HCT116 (cell line): ENCODE data around the gene SLC6A19. TPM values are rescaled to one million over a fixed set of nuclear protein-coding genes. Genes with fewer than 3 reads are reported as not detected.

Source experiments
- ATAC-seq: fragments of 200-7000 bp; cut with Tn5 transposase; 2 replicates; pipeline ENCODE4 v1.9.1; 2020; ENCODE audit warnings: mild to moderate bottlenecking, moderate library complexity
- BruUV-seq: library from RNA; stranded (reverse); fragments of 400-500 nt; replicated peaks from 2 replicates; lab custom pipeline; 2021; lab: Mats Ljungman, UMichigan
- CTCF ChIA-PET: fragments of 300-600 bp; sonication (Branson Sonifier 250); formaldehyde crosslinking; loops from one replicate; lab custom pipeline; 2021; ENCODE audit warnings: antibody characterized with exemption; lab: Charles Lee
- POLR2A ChIA-PET: fragments of 300-600, 350-600 bp; sonication (Branson Sonifier 250); formaldehyde crosslinking; loops from one replicate; lab custom pipeline; 2021; ENCODE audit warnings: antibody characterized with exemption; lab: Charles Lee
- RAD21 ChIA-PET, 2 experiments: fragments of 300-600 bp; sonication (Branson Sonifier 250); formaldehyde crosslinking; loops; one replicate each; lab custom pipeline; 2023; ENCODE audit warnings: low total read pairs in 2 of 2; ENCODE audit not compliant: uncharacterized antibody in 2 of 2, unreplicated experiment in 2 of 2, low non-redundant PET in 1 of 2; lab: Charles Lee
- DNase-seq: peaks from one replicate; pipeline ENCODE4 v3.0.0-alpha.2; 2010; ENCODE audit warnings: low read depth, low spot score
- H2AFZ ChIP-seq: fragments of 200-600 bp; shearing (Covaris generic), sonication (generic); 2 replicates; pipeline ENCODE4 v1.6.1; 2017; ENCODE audit warnings: low read depth, mixed run types, mixed read lengths, antibody characterized with exemption, low read length; ENCODE audit not compliant: poor library complexity, severe bottlenecking
- H3K27ac ChIP-seq: 2 replicates; pipeline ENCODE4 v1.5.1; 2012; ENCODE audit warnings: low read depth, low read length
- H3K27me3 ChIP-seq: fragments of 200-600 bp; sonication (generic); 2 replicates; pipeline ENCODE4 v1.6.1; 2016; ENCODE audit warnings: mixed run types, low read length, mixed read lengths; ENCODE audit not compliant: insufficient read depth
- H3K36me3 ChIP-seq, 2 experiments: fragments of 200-500 bp in 1 of 2; fragments of 200-600 bp in 1 of 2; sonication (Bioruptor generic) in 1 of 2; sonication (generic) in 1 of 2; 2 replicates each; pipeline versions ENCODE4 v1.5.1 to v1.6.1; 2014 to 2016; ENCODE audit warnings: low read length in 2 of 2, inconsistent platforms in 1 of 2, mixed read lengths in 1 of 2, mixed run types in 1 of 2; ENCODE audit not compliant: insufficient read depth in 2 of 2, control insufficient read depth in 1 of 2
- H3K4me1 ChIP-seq, 2 experiments: fragments of 200-600 bp in 1 of 2; sonication (generic) in 1 of 2; 2 replicates each; pipeline versions ENCODE4 v1.5.1 to v1.6.1; 2012 to 2017; ENCODE audit warnings: low read length in 2 of 2, inconsistent platforms in 1 of 2, mild to moderate bottlenecking in 1 of 2, mixed read lengths in 1 of 2, mixed run types in 1 of 2, moderate library complexity in 1 of 2; ENCODE audit not compliant: insufficient read depth in 2 of 2, control insufficient read depth in 1 of 2
- H3K4me2 ChIP-seq: fragments of 200-600 bp; sonication (generic); 2 replicates; pipeline ENCODE4 v1.6.1; 2017; ENCODE audit warnings: mixed run types, low read length, mixed read lengths
- H3K4me3 ChIP-seq, 2 experiments: fragments of 200-600 bp in 1 of 2; sonication (generic) in 1 of 2; replicated peaks in 1 of 2; 2 replicates each; pipeline ENCODE4 v1.5.1; 2011 to 2016; ENCODE audit warnings: low read length in 2 of 2, control low read depth in 1 of 2, low read depth in 1 of 2, mild to moderate bottlenecking in 1 of 2, mixed read lengths in 1 of 2, mixed run types in 1 of 2
- H3K79me2 ChIP-seq: fragments of 200-600 bp; sonication (generic); 2 replicates; pipeline ENCODE4 v1.6.1; 2017; ENCODE audit warnings: mild to moderate bottlenecking, mixed run types, low read length, moderate library complexity, mixed read lengths; ENCODE audit not compliant: insufficient read depth
- H3K9ac ChIP-seq: fragments of 200-600 bp; sonication (generic); 2 replicates; pipeline ENCODE4 v1.6.1; 2016; ENCODE audit warnings: low read length, mixed read lengths
- H3K9me2 ChIP-seq: fragments of 200-600 bp; sonication (generic), shearing (Covaris generic); 2 replicates; pipeline ENCODE4 v1.6.1; 2017; ENCODE audit warnings: mixed run types, mild to moderate bottlenecking, moderate library complexity; ENCODE audit not compliant: insufficient read depth
- H3K9me3 ChIP-seq, 2 experiments: fragments of 200-500 bp in 1 of 2; fragments of 200-600 bp in 1 of 2; sonication (Bioruptor generic) in 1 of 2; sonication (generic) in 1 of 2; 2 replicates each; pipeline ENCODE4 v1.6.1; 2014 to 2017; ENCODE audit warnings: low read length in 2 of 2, mixed read lengths in 2 of 2, inconsistent platforms in 1 of 2, low read depth in 1 of 2, mild to moderate bottlenecking in 1 of 2, mixed run types in 1 of 2, moderate library complexity in 1 of 2; ENCODE audit not compliant: control insufficient read depth in 1 of 2, insufficient read depth in 1 of 2
- H4K20me1 ChIP-seq: fragments of 200-600 bp; sonication (generic), shearing (Covaris generic); 2 replicates; pipeline ENCODE4 v1.6.1; 2017; ENCODE audit warnings: mixed run types, mild to moderate bottlenecking, moderate library complexity; ENCODE audit not compliant: insufficient read depth
- CBX3 ChIP-seq: IDR thresholded peaks from 2 replicates; pipeline ENCODE4 v1.6.1; 2012; ENCODE audit warnings: low read depth
- CEBPB ChIP-seq: IDR thresholded peaks from 2 replicates; pipeline ENCODE4 v1.6.1; 2012; ENCODE audit warnings: low read depth
- EGR1 ChIP-seq: IDR thresholded peaks from 2 replicates; pipeline ENCODE4 v1.6.1; 2012; ENCODE audit warnings: low read depth
- EZH2phosphoT487 ChIP-seq: fragments of 200-600 bp; IDR thresholded peaks from 2 replicates; pipeline ENCODE4 v1.6.1; 2018; ENCODE audit warnings: antibody characterized with exemption, borderline replicate concordance
- JUND ChIP-seq: IDR thresholded peaks from 2 replicates; pipeline ENCODE4 v1.6.1; 2012
- SRF ChIP-seq: IDR thresholded peaks from 2 replicates; pipeline ENCODE4 v1.6.1; 2012; ENCODE audit warnings: low read depth
- TCF7L2 ChIP-seq: IDR thresholded peaks from 2 replicates; pipeline ENCODE4 v1.7.0; 2011; ENCODE audit warnings: borderline replicate concordance, inconsistent platforms; ENCODE audit not compliant: insufficient read depth, insufficient read length; ENCODE audit errors: extremely low read depth
- ZFX ChIP-seq: fragments of 450-650 bp; IDR thresholded peaks from 2 replicates; pipeline ENCODE4 v1.6.1; 2017
- intact Hi-C: fragments of 100-400 bp; cut with micrococcal nuclease; formaldehyde crosslinking; loops from 2 replicates; pipeline ENCODE4 v1.10.0; 2022
- total RNA-seq: library from RNA; stranded (reverse); gene quantifications from one replicate; pipeline ENCODE4 v1.2.1, GENCODE V29; 2021; ENCODE audit not compliant: unreplicated experiment

Gene SLC6A19
- total RNA-seq, 1 experiment from 2014 or later: not detected

- DNase-seq (no peak), ATAC-seq (no peak)
- ChIA-PET POLR2A (no interaction called here), RAD21 (no interaction called here), CTCF (no interaction called here)
- no peak overlapping the region for H3K9ac ChIP-seq
- no peak overlapping the region for H3K27ac ChIP-seq
- no peaks in the 10 kb centered on the region for H3K79me2 ChIP-seq
- H3K9me3 ChIP-seq: no peaks in the 10 kb centered on the region
- no peak overlapping the region for H3K4me2 ChIP-seq
- H3K9me2 ChIP-seq: no peaks in the 10 kb centered on the region
- no peaks in the 10 kb centered on the region for H3K27me3 ChIP-seq
- H3K4me3 ChIP-seq: no peak overlapping the region
- peaks cover 0 to 3% of the 10 kb centered on the region in 2 experiments; a peak in 2 of 4 replicates for H3K4me1 ChIP-seq
- no TSS peak for BruUV-seq
- H2AFZ ChIP-seq: no peak overlapping the region
- intact Hi-C loops: no loop called here
- no peaks in the 10 kb centered on the region for H3K36me3 ChIP-seq
- no peaks in the 10 kb centered on the region for H4K20me1 ChIP-seq
- TF ChIP-seq SRF (no peak), ZFX (no peak), CEBPB (no peak), CBX3 (no peak), EGR1 (no peak), EZH2phosphoT487 (no peak)
These were observed 25.6 kb downstream of the SLC6A19 start for GRCh38 chr5:1226839-1227581.

- BruUV-seq: no TSS peak
- H3K9me3 ChIP-seq: no peaks in the 10 kb centered on the region
- no peak overlapping the region for H3K4me2 ChIP-seq
- H4K20me1 ChIP-seq: no peaks in the 10 kb centered on the region
- ChIA-PET CTCF (no interaction called here), POLR2A (no interaction called here), RAD21 (no interaction called here)
- H3K27ac ChIP-seq: no peak overlapping the region
- peaks cover 0 to 3% of the 10 kb centered on the region in 2 experiments; a peak in 2 of 4 replicates for H3K4me1 ChIP-seq
- no peak for ATAC-seq
- no peak overlapping the region for H2AFZ ChIP-seq
- intact Hi-C loops: no loop called here
- H3K4me3 ChIP-seq: no peak overlapping the region
- TF ChIP-seq TCF7L2 (peak; percentile 82), JUND (no peak)
- TF ChIP-seq, all 23 proteins: peak for 1
- H3K27me3 ChIP-seq: no peaks in the 10 kb centered on the region
- no peak overlapping the region for H3K9ac ChIP-seq
- no peaks in the 10 kb centered on the region for H3K79me2 ChIP-seq
- H3K9me2 ChIP-seq: no peaks in the 10 kb centered on the region
- no peak for DNase-seq
- no peaks in the 10 kb centered on the region for H3K36me3 ChIP-seq
These were observed 26.3 kb downstream of the SLC6A19 start for GRCh38 chr5:1227667-1228066.
